Measurements from ENCODE around the gene CD3E. TPM values are rescaled to one million over a fixed set of nuclear protein-coding genes. Genes with fewer than 3 reads are reported as not detected.

Gene CD3E
- total RNA-seq, 3 donors from 2014 or later (not counting 1 experiment from before 2014, with no cell fraction given) = 31.6 to 322 (median 155) TPM

DNA sequence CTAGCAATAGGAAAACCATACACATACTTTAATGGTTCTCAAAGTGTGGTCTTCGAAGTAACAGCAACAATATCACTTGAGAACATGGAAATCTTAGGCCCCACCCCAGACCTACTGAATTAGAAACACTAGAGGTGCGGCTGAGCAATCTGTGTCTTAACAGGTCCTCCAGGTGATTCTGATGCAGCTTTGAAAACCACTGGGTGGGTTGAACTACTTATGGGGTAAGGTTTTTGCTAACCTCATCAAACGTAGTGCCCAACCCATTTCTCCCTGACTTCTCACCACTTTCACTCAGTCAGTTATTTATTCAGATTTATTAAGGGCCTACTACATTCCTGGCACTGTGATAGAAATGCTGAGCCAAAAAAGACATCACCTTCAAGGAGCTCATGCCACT is 44.2 kb upstream of the CD3E start:
- H3K4me1 ChIP-seq (ENCODE audit: control insufficient read depth, insufficient read depth, low read length) = peaks cover 9% of the 10 kb centered on the region
- peaks cover 16 to 40% of the 10 kb centered on the region in 2 donors for H3K27me3 Mint-ChIP-seq (ENCODE audit: low read depth in 2 of 2)
- H3K27ac ChIP-seq (ENCODE audit: low read length) = no peak overlapping the region
- peaks cover 5% of the 10 kb centered on the region for H3K27me3 ChIP-seq (ENCODE audit: control insufficient read depth, insufficient read depth, low read length)
- DNase-seq (peak in 1 of 2 donors; percentile 50), ATAC-seq (no peak)
- TF ChIP-seq, protein P1, sequence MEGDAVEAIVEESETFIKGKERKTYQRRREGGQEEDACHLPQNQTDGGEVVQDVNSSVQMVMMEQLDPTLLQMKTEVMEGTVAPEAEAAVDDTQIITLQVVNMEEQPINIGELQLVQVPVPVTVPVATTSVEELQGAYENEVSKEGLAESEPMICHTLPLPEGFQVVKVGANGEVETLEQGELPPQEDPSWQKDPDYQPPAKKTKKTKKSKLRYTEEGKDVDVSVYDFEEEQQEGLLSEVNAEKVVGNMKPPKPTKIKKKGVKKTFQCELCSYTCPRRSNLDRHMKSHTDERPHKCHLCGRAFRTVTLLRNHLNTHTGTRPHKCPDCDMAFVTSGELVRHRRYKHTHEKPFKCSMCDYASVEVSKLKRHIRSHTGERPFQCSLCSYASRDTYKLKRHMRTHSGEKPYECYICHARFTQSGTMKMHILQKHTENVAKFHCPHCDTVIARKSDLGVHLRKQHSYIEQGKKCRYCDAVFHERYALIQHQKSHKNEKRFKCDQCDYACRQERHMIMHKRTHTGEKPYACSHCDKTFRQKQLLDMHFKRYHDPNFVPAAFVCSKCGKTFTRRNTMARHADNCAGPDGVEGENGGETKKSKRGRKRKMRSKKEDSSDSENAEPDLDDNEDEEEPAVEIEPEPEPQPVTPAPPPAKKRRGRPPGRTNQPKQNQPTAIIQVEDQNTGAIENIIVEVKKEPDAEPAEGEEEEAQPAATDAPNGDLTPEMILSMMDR (IDR thresholded peaks at IDR 0.05) = no peak
- H3K4me1 Mint-ChIP-seq = peaks cover 6 to 10% of the 10 kb centered on the region in 2 donors
- peaks cover 0 to 2% of the 10 kb centered on the region in 2 donors for H3K9me3 Mint-ChIP-seq
- WGBS (ENCODE audit: insufficient coverage) = 75% methylated on average over 1 of the region's 3 CpGs
- no peak overlapping the region for H3K4me3 ChIP-seq (ENCODE audit: low read length)
- H3K36me3 ChIP-seq (ENCODE audit: control insufficient read depth, insufficient read depth, low read length) = no peaks in the 10 kb centered on the region
- H3K4me3 Mint-ChIP-seq = no peak overlapping the region
- intact Hi-C loops (cut with micrococcal nuclease) = no loop called here
- H3K27ac Mint-ChIP-seq = no peak overlapping the region
- no peaks in the 10 kb centered on the region for H3K9me3 ChIP-seq (ENCODE audit: control insufficient read depth, insufficient read depth, low read length)
- H3K36me3 Mint-ChIP-seq = no peaks in the 10 kb centered on the region

DNA sequence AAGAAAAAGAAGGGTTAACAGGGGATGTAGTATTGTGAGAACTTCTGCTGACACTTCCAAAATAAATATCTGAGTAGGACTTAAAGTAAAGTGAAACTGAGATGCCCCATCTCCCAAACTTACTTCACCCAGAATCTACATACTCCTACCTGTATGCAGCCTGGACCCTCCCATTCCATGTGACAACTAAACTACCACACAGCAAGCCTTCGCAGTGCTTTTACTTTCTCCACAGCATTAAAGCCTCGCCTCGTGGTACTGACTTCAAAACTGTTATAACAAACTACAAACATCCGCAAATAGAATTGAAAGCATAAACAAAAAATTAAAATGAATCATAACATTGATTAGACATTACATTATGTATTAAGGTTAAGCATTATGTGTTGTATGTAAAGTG is 41.4 kb upstream of the CD3E start:
- no peak overlapping the region for H3K4me3 ChIP-seq (ENCODE audit: low read length)

DNA sequence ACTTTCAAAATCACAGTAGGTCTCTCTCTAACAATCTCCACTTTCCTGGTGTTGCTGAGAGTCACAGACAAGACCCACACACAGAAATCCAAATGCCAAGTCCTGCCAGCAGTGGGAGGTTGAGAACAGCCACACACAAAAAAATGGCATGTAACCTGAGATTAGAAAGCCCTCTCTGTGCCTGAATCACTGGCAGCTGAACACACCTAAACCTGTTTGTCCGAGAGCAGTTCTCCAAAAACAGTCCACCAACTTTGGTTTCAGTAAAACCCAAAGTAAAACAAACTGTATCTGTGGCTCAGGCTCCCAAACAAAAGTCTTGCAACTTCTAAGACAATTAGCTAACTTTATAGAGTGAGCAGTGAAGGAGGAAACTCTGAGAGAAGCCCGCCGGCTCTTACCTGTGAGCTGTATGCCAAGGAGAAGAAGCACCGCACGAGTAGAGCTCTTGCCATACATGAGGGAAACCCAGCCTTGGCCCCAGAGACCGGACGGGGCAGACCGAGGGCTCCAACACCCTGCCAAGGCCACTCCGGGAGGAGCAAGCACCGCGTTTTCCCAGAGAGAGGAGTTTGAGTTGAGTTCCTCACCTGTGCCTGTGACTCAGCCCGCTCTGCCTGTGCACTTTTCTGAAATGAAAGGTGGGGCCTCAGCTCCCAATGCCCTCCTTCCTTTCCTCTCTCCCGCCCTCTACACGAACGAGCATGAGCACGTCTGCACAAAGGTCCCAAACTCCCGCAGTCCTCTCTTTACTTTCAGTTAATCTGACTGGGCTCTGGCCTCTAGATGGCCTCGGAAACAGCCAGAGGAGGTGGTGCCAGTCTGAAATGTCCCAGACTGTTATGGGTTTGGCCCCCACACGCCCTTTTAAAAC is 40.6 kb upstream of the CD3E start, which contains the start of gene MPZL2:
TSS of gene MPZL2 (minus strand) at position 603 of the 874 bp plus-strand sequence. CDS start at position 459, 144 bp downstream.
- DNase-seq = peak in 1 of 2 donors; percentile 44
- H3K4me1 ChIP-seq (ENCODE audit: control insufficient read depth, insufficient read depth, low read length) = peaks cover 9% of the 10 kb centered on the region
- Mint-ChIP-seq H3K36me3 (no peaks in the 10 kb centered on the region), H3K4me1 (peaks cover 6 to 10% of the 10 kb centered on the region in 2 donors), H3K9me3 (no peaks in the 10 kb centered on the region), H3K27me3 (ENCODE audit: low read depth in 2 of 2) (peaks cover 24 to 47% of the 10 kb centered on the region in 2 donors), H3K4me3 (peak within 1 kb of the TSS; percentile 58), H3K27ac (no peak within 1 kb of the TSS)
- peaks cover 5% of the 10 kb centered on the region for H3K27me3 ChIP-seq (ENCODE audit: control insufficient read depth, insufficient read depth, low read length)
- 20% methylated on average over 19 of the region's 19 CpGs for WGBS (ENCODE audit: insufficient coverage)
- no peak within 1 kb of the TSS for H3K27ac ChIP-seq (ENCODE audit: low read length)
- TF ChIP-seq, protein P1 (IDR thresholded peaks at IDR 0.05) = no peak
- no peak within 1 kb of the TSS for H3K4me3 ChIP-seq (ENCODE audit: low read length)
- H3K9me3 ChIP-seq (ENCODE audit: control insufficient read depth, insufficient read depth, low read length) = no peaks in the 10 kb centered on the region
- H3K36me3 ChIP-seq (ENCODE audit: control insufficient read depth, insufficient read depth, low read length) = no peaks in the 10 kb centered on the region
- intact Hi-C loops (cut with micrococcal nuclease) = no loop called here
- peak in 1 of 3 donors; percentile 18 for ATAC-seq

More for the DNA sequence above, 41.4 kb upstream of the CD3E start:
- H3K27me3 ChIP-seq (ENCODE audit: control insufficient read depth, insufficient read depth, low read length) = peaks cover 5% of the 10 kb centered on the region
- no peaks in the 10 kb centered on the region for H3K36me3 Mint-ChIP-seq
- H3K36me3 ChIP-seq (ENCODE audit: control insufficient read depth, insufficient read depth, low read length) = no peaks in the 10 kb centered on the region
- WGBS (ENCODE audit: insufficient coverage) = 41% methylated on average over 3 of the region's 4 CpGs
- TF ChIP-seq, protein P1 (IDR thresholded peaks at IDR 0.05) = no peak
- no peak overlapping the region for H3K27ac Mint-ChIP-seq
- no peak overlapping the region for H3K4me3 Mint-ChIP-seq
- H3K9me3 Mint-ChIP-seq = peaks cover 0 to 2% of the 10 kb centered on the region in 2 donors
- no peak overlapping the region for H3K27ac ChIP-seq (ENCODE audit: low read length)
- no peaks in the 10 kb centered on the region for H3K9me3 ChIP-seq (ENCODE audit: control insufficient read depth, insufficient read depth, low read length)
- no peak for DNase-seq
- peaks cover 9% of the 10 kb centered on the region for H3K4me1 ChIP-seq (ENCODE audit: control insufficient read depth, insufficient read depth, low read length)
- ATAC-seq = no peak
- H3K27me3 Mint-ChIP-seq (ENCODE audit: low read depth in 2 of 2) = peaks cover 24 to 47% of the 10 kb centered on the region in 2 donors
- peaks cover 6 to 10% of the 10 kb centered on the region in 2 donors for H3K4me1 Mint-ChIP-seq
- intact Hi-C loops (cut with micrococcal nuclease) = no loop called here
